Measurements from ENCODE around the gene NKAIN2. TPM values are rescaled to one million over a fixed set of nuclear protein-coding genes. Genes with fewer than 3 reads are reported as not detected.

Gene NKAIN2
- total and polyA plus RNA-seq, 2 donors (not counting 3 experiments of a cell fraction or from before 2014, with no cell fraction given): 0.03 TPM; not detected in 1

DNA sequence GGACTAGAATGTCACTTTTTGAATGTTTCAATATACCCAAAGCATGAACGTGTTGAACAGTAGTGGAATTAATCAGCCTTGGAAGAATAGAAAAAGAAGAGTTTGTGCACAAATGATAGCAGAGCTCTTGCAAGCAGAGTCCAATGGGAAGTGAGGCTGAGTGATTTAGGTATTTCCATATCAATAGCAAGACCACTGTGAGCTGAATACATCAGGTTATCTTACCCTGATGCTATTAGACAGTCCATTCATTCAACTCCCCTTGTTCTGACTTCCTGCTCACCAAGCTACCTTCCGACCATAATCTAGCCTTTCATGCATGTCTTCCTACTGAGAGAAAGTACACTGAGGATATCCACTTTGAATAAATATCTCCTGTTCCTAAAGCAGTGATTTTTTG, 809.4 kb downstream of the NKAIN2 start:
- DNase-seq (ENCODE audit: low read depth, low spot score) (no peak), FAIRE-seq (no peak)
- peaks cover 2% of the 10 kb centered on the region for H3K9me1 ChIP-seq (replicated peaks; ENCODE audit: control insufficient read depth, extremely low read depth, insufficient read depth, low read length)
- dilution Hi-C loops (cut with MboI; ENCODE audit: extremely low pct_ligation_motif_present, low sequenced_read_pairs): no loop called here
- H3K27me3 ChIP-seq (ENCODE audit: control insufficient read depth in 2 of 2, insufficient read depth in 2 of 2, low read length in 2 of 2): no peaks in the 10 kb centered on the region
- no peak overlapping the region for H3K4me3 ChIP-seq (replicated peaks in 1 of 3; ENCODE audit: insufficient read depth in 1 of 3, low read depth in 1 of 3, low read length in 3 of 3)
- no peaks in the 10 kb centered on the region for H3K4me1 ChIP-seq (ENCODE audit: control insufficient read depth, extremely low read depth, insufficient read depth, low read length)
- no peaks in the 10 kb centered on the region for H4K20me1 ChIP-seq (replicated peaks; ENCODE audit: control insufficient read depth, extremely low read depth, insufficient read depth, low read length)
- BruUV-seq (replicated peaks): no TSS peak
- H2AFZ ChIP-seq (ENCODE audit: low read depth, low read length): no peak overlapping the region
- H3K4me2 ChIP-seq (ENCODE audit: insufficient read depth, low read length): no peak overlapping the region
- H3K79me2 ChIP-seq (ENCODE audit: control insufficient read depth, insufficient read depth, low read length): no peaks in the 10 kb centered on the region
- H3K36me3 ChIP-seq (ENCODE audit: control insufficient read depth in 2 of 2, extremely low read depth in 1 of 2, insufficient read depth in 2 of 2, low read length in 2 of 2): no peaks in the 10 kb centered on the region
- H3K9me3 ChIP-seq (replicated peaks; ENCODE audit: control insufficient read depth, insufficient read depth, low read length): no peaks in the 10 kb centered on the region
- H3K9ac ChIP-seq (replicated peaks; ENCODE audit: extremely low read depth, insufficient read depth, low read length): no peak overlapping the region
- ChIA-PET POLR2A (no interaction called here), CTCF (interaction anchor here (1.4 kb wide), 1 partner anchor 8 kb away, joined by 4 read pairs; no protein-coding TSS in a partner anchor)
- intact Hi-C loops (cut with micrococcal nuclease): no loop called here
- H3K27ac ChIP-seq (ENCODE audit: insufficient read depth, low read depth, low read length): no peak overlapping the region
- TF ChIP-seq POLR2A (IDR thresholded peaks at IDR 0.05; ENCODE audit: low read depth, low read length) (no peak), GATA2 (IDR thresholded peaks at IDR 0.05; ENCODE audit: insufficient read depth, insufficient read length, low read depth, low read length) (no peak), MYC (IDR thresholded peaks at IDR 0.05; ENCODE audit: low read depth, low read length) (no peak), EZH2 (IDR thresholded peaks at IDR 0.05; ENCODE audit: borderline replicate concordance, low read depth, low read length, severe bottlenecking) (no peak), JUN (IDR thresholded peaks at IDR 0.05; ENCODE audit: borderline replicate concordance, insufficient read depth, insufficient read length, low read depth) (no peak), POLR2AphosphoS5 (IDR thresholded peaks at IDR 0.05; ENCODE audit: insufficient read depth, low read depth, low read length) (no peak), FOS (IDR thresholded peaks at IDR 0.05; ENCODE audit: borderline replicate concordance, insufficient read depth, low read length) (no peak)
- TF ChIP-seq, protein P1, sequence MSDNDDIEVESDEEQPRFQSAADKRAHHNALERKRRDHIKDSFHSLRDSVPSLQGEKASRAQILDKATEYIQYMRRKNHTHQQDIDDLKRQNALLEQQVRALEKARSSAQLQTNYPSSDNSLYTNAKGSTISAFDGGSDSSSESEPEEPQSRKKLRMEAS (IDR thresholded peaks at IDR 0.05; ENCODE audit: insufficient read depth, insufficient read length): no peak
- TF ChIP-seq, protein P2, sequence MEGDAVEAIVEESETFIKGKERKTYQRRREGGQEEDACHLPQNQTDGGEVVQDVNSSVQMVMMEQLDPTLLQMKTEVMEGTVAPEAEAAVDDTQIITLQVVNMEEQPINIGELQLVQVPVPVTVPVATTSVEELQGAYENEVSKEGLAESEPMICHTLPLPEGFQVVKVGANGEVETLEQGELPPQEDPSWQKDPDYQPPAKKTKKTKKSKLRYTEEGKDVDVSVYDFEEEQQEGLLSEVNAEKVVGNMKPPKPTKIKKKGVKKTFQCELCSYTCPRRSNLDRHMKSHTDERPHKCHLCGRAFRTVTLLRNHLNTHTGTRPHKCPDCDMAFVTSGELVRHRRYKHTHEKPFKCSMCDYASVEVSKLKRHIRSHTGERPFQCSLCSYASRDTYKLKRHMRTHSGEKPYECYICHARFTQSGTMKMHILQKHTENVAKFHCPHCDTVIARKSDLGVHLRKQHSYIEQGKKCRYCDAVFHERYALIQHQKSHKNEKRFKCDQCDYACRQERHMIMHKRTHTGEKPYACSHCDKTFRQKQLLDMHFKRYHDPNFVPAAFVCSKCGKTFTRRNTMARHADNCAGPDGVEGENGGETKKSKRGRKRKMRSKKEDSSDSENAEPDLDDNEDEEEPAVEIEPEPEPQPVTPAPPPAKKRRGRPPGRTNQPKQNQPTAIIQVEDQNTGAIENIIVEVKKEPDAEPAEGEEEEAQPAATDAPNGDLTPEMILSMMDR (IDR thresholded peaks at IDR 0.05; ENCODE audit: extremely low read depth in 1 of 2, insufficient read depth in 1 of 2, low read depth in 1 of 2, low read length in 2 of 2): no peak
